ENCODE measurements around the gene NAALADL2. TPM values are rescaled to one million over a fixed set of nuclear protein-coding genes. Genes with fewer than 3 reads are reported as not detected.

The NAALADL2 gene
- total and polyA plus RNA-seq, 2 of the 8 experiments (the other 6 are each of a cell fraction or from before 2014, with no cell fraction given) = 0.12 to 0.22 TPM

GRCh38 chr3:175521406-175521805 is 662.3 kb downstream of the NAALADL2 start (continued):
- no peak for TF ChIP-seq RXRA (IDR thresholded peaks at IDR 0.05; ENCODE audit: insufficient read depth, low read depth, low read length)
- no peak for TF ChIP-seq PHF8 (conservative IDR thresholded peaks at IDR 0.05; ENCODE audit: low read depth, low read length)
